Activated gamma-delta T cell treated with anti-CD3 and anti-CD28 coated beads, Interleukin-2, amount 50 U/mL, for 16 hours (primary cell): ENCODE measurements around the gene KCNN2.

Source experiments
- DNase-seq: peaks from one replicate; pipeline ENCODE4 v3.0.0-alpha.2; 2020; ENCODE audit warnings: low read depth

The KCNN2 gene

DNA sequence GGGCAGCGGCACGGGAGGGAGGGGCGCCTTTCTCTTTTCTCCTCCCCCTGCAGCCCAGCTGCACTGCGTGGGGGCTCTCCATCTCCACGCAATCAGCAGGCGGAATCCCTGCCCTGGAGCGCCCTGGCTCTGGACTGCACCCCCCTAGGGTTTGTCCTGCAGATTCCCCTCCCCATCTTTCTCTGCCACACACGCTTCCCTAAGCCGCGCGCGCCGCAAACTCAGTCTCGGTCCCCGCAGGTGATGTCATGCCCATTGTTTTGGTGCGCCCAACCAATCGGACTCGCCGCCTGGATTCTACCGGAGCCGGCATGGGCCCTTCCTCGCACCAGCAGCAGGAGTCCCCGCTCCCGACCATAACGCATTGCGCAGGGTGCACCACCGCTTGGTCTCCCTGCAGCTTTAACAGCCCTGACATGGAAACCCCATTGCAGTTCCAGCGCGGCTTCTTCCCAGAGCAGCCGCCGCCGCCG is at the start of gene KCNN2:
KCNN2 (plus strand) TSS at position 347 of the 473 bp plus-strand sequence; CDS start at position 417, 70 bp downstream.
- DNase-seq: no peak

DNA sequence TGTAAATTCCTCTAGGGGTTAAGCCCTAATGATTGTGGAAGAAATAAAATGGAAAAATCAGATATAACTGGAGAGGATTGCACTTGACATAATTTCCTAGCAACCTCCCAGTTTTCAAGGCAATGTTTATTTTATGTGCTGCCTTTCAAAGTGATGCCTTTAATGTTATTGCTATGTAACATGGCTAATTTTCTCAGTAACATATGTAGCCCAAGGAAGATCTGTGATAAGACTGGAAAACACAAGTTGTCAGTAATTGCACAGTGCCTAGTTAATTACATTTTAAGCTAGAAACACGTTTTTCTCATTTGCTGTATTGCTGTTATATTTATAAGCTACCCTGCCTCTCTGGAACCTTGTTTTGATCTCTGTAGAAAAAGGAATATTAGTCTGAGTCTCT is 49.2 kb upstream of the KCNN2 start:
- DNase-seq: no peak

DNA sequence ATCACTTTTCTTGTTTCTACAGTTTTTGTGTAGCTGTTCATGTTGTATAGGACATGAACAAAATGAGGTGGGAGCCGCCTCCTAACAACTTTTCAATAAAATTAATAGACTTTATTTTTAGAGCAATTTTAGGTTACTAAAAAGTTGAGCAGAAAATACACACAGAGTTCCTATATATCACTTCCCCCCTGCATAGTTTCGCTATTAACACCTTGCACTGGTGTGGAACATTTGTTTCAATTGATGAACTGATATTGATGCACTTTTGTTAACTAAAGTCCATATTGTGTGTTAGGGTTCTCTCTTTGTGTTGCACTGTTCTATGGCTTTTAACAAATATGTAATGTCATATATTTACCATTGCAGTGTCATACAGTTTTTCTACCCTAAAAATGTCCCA is 47.8 kb upstream of the KCNN2 start:
- DNase-seq: no peak

DNA sequence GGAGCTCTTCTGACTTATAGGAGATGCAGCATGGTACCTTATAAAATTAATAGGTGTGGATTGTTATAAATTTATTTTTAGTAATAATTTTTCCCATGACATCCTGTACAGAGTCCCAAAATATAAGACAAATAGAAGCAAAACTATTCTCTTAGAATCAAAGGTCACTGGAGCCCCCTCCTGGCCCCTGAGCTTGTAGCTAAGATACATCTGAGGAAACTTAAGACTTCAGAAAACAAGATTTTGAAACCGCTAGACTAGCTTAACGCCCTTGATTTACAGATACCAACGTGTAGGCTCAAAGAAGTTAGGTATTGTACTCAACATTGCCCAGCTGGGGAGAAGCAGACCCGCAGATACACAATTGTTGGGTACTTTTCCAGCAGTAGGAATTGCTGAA is 45.7 kb upstream of the KCNN2 start:
- DNase-seq: no peak

DNA sequence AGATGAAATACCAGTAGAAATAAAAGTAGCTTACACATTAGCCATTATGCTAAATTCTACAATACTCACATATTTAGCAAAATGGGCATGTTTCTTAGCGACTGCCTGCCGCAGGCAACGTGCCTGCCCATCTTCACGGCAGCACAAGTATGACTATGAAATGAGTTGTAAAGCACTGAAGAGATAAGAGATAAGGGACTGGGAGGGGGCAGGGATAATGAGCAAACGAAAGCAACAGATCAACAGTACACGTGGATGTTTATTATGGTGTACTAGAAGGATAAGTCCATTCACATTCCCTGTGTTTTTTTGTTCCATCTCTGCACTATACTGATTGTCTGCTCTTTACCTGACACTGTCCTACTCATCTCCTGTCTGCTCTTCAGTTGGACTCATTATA is 44.1 kb upstream of the KCNN2 start:
- DNase-seq: no peak

DNA sequence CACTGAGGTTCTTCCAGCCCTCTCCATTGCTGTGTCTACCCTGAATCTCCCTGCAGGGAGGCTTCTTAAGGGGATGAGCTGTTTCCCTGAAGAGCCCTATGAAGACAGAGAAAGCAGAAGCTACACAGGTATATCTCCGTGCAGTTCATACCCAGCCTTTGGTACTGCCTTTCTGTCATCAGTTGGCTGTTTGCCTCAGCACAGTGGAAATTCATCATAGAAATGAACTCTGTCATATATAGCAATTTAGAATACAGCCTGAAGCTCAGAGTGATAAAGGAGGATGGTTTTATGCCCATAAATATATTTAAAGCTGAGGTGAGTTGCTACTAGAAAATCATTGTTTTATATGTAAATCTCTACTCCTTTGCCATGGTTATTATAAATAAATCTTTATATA is 42.6 kb upstream of the KCNN2 start:
- DNase-seq: no peak

DNA sequence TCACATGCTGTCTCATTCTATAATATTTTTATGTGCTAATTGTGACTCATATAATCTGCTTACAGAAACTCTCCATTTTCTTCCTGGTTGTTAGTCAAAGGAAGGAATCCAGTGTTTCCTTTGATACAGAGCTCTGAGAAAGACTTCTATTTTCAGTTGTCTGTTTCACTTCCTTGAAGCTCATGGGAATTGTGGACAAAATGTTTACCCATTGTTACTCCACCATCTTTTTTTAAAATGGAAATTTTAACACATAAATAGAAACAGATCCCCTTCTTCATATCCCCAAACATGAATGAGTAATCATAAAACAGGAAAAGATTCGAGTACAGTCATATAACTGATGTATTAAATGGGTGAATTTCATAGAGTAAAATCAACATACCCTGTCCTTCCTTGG is 42.0 kb upstream of the KCNN2 start:
- DNase-seq: no peak

DNA sequence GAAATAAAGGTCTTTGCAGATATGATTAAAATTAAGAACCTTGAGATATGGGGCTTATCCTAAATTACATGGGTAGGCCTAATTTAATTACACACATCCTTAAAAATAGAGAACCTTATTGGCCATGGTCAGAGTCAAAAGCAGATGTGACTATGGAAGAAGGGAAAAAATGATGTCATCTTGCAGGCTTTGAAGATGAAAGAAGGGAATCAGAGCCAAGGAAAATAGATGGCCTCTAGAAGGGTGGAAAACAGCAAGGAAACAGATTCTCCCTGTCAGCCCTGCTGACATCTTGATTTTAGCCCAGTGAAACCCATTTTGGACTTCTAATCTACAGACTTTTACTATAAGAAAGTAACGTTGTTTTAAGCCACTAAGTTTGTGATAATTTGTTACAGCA is 37.6 kb upstream of the KCNN2 start:
- DNase-seq: no peak

DNA sequence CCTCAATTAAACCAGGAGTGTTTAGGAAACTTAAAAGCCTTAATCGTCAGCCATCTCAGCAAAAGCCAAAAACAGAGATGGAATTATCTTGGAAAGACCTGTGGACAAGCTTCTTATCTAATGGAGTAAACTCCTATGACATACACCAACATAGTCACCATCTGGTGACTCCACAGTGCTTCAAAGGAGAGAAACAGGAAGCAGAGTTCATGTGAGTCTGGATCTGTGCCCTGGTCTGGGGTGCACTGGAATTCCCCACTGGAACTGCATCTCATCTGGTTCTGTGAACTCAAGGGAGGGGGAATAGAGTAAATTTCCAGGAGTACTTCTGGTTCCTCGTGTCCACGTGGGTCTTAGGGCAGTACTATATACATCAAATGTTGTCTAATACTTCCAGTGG is 36.3 kb upstream of the KCNN2 start:
- no peak for DNase-seq

DNA sequence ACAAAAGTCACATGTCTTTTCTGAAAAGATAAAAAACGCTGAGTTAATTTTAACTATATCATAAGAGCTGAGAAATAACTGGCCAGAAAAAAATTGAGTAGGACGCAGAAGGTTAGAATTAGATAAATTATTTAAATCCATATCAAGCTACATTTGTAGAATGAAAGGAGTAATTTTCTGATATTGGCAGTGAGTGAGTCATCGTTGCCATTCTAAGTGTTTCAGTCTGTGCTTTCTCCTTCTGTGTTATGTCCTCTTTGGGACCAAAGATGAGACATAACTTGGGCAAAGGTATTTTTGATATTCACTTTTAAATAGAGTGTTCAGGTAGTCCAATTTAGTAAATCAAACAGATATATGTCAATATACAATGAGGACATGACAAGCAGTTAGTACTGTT is 34.4 kb upstream of the KCNN2 start:
- no peak for DNase-seq

DNA sequence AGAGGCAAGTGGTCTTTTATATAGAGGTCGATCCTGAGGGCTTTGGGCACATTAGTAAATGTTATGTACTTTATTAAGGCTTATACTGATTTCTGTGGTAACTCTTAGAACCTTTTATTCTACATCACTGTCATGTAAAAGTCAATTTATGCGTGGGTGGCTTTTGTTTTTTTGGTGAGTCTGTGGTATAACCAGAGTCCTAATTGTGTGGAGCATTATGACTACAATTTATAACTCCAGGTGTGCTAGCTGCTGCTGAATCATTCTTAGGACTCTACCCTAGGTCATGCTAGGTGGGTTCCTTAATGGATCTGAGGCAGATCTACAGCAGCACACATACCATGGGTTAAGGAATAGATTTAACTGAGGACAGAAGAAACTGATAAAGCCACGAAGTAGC is 33.9 kb upstream of the KCNN2 start:
- no peak for DNase-seq

DNA sequence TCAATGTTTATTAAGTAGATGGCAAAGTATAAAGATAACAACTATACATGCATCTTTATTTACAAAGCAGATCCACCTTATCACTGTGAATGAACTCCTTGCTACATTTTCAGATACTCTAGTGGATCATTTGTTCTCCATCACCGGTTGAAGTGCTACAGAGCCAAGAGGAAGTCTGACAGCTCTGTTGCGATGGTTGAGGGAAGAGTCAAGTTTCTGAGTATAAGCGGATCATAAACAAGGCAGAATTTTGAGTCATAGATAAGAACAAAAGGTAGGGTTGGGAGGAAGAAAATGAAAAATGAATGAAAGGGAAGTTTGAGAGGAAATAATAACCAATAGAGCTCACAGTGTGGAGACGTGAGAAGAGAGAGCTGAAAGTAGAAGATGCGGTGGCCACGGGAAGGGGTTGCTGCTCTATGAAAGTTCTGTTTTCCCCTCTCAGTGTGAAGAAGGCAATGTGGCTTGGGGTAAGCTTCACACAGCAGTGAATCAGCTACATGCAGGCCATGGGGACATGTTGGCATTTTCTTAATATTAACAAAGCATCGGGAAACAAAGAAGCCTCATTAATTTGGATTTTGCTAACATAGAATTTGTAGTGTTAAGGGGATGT is 30.8 kb upstream of the KCNN2 start:
- DNase-seq: no peak

DNA sequence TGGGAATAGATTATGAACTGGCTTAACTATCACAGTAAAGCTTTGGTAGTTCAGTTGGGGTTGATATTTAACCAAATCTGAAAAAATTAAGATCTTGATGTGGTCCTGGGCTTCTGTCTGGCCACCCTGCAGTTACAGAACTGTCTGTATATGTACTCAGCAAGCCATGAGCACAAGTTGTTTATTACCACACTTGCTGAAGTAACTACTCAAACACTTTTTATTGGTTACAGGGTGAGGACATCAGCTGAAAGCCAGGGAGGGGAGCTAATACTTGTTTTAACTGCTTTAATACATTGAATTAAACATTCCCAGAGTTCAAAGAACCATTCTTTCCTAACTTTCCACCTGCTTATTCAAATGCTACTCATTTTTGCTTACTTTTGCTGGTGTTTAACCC is 29.4 kb upstream of the KCNN2 start:
- no peak for DNase-seq

DNA sequence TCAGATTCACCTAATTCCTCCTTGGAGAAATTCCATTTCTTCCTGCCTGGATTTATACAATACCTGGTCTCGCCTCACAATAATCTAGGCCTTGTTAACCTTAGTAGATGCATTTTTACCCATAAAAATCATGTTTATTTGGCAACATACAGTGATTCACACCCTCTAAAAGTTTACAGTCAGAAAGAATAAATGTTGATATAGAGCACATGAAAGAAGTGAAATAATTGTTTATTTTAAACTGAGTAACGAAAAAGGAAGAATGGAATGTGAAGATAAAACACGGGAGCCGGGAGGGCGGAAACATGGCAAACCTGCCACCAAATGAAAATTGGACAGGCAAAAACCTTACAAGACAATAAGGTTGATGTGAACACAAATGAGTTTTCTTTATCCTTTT is 28.9 kb upstream of the KCNN2 start:
- DNase-seq: no peak

DNA sequence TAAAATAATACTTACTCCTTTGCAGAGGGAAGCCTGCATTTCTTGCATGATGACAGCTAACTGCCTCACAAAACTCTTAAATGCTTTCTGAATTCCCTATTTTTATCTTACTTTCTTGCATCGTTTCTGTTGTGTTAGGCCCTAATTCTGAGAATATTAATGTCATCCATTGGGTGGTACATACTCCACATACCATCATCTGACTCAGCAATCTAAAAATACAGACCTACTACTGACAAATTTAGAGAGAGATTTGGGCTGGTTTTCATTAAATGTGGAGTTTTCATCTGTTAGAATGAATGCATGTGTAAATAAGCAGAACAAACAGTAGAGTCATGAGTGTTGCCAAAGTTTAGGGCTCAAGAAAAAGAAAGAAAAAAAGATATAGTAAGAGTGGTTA is 26.5 kb upstream of the KCNN2 start:
- no peak for DNase-seq

DNA sequence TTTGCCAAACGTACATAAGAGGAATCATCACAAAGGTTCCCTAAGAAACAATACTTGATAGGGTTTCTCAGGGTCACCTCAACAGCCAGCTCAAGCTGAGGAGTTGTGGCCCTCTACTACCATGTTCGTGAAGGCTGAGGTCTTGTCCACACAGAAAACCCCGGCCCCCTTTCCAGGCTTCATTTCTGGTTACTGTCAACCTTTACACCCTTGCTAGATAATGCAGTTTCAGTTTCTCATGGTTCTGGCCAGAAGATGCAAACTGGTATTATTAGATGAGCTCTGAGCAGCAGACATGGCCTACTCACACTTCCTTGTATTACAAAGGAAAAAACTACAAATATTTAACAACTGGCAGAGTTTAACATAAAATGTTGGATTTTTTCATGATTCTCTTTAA is 22.8 kb upstream of the KCNN2 start:
- no peak for DNase-seq

DNA sequence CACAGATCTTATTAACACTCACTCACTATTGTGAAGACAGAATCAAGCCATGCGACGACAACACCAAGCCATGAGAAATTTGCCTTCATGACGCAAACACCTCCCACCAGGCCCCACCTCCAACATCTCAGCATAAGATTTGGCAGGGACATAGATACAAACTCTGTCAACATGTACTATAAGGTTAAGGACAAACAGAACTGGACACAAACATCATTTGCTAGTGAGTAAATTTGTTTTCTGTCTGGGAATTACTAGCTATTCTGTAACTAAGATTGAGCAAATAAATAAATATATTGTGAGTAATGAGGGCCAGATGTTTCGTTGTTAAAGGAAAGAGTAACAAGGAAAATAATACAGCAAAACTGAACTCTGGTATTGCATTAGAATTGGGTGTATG is 15.7 kb upstream of the KCNN2 start:
- DNase-seq: no peak

DNA sequence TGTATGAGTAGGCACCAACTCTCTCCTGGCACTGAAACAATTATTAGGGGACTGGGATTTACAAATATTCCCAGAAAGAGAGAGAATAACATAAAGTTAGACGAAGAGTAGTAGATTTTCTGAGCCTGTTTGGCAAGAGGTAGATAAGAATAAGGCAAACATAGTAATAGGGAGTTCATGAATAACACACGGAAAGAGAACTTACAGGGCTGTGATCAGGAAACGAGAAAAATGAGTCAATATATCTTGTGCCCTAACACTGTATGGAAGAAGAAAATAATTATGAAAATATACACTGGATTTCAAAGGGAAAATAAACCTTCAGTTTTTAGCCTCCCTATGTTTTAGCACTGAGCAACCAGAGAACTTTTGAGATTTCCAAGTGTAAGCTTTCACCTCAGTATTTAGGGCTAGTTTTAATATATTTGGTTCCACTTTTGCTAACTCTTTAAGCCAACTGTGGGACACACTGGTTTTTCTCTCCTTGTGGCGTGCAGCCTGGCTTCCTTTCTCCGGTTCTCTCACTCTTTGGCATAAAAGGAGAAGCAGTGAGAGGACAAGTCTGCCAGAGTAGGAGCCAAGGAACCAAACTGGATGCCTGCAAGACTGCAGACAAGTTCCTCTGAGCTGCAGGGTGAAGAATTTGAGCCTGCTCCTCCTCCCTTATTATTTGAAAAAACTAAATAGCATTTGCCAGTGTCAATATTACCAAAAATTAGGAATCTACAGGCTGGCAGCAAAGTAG is 6.6 kb upstream of the KCNN2 start:
- DNase-seq: no peak

DNA sequence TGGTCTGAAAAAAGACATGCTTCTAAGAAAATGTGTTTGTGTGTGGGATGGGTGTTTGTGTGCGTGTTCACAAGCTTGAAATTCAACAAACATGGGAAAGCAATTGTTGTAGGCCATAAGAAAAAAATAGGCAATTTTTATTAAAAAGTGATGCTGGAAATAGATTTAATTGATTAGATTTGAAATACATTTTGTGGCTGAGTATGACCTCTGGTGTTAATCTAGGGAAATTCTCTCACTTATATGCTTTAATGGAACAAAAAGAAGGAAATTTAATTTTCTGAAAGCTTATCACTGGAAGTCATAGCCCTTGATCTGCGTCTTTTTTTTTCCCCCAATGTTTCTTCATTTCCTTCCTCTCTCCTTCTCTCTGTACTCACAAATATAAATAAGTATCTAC is 3.5 kb upstream of the KCNN2 start:
- DNase-seq: no peak

DNA sequence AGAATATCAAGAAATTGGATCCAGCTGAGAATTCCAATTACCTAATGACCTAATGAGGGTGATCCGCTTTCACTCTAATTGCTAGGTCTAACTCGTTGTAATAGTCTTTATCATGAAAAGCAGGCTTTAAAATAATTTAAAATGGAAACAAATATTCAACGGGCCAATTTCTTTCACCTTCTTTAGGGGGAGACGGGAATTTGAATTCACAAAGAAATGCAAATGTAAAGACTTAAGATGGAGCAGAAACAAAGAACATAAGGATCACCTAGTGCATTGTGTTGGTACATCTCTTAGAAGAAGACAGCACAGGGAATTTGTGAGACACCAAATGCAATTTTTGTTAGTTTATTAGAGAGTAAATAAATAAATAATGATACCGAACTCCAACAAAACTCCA is 1.5 kb upstream of the KCNN2 start:
- DNase-seq: no peak

DNA sequence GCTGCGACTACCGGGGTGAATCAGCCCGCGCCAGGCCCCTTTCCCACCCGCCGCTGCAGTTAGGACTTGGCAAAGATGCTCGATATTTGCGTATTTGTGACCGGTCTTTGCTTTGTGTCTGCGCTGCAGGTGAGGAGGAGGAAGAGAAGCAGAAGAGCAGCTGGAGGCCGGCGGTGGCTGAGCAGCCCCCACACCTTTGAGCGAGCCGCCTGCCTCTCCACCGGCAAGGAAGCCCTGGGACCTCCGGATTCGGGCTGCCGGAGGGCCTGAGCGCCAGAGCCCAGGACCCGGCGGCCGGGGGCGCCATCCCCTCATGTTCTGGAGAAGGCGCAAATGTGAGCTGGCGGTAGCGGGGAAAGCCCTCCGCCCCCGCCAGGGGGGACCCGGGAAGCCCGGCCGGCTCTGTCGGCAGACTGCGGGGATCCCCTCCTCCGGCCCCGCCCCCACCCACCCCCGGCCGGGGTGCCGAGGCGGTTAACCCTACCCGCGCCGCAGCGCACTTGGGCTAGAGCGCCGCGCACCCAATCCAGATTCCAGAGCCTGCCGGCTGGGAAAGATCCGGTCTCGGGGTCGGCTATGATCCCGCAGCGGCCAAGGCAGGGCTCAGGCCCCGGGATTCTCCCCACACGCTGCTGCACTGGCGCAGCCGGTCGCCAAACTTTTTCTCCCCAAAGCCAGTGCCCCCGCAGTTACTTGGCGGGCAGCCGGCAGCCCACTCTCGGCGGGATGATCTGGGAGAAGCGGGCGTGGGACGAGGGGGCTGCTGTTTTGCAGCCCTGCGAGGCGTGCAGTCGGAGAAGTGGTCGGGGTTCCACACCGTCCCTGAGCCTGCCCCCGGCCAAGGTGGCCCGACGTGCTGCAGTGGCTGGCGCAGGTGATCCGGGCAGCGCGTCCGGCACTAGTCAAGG is 800 bp upstream of the KCNN2 start:
- DNase-seq: no peak

DNA sequence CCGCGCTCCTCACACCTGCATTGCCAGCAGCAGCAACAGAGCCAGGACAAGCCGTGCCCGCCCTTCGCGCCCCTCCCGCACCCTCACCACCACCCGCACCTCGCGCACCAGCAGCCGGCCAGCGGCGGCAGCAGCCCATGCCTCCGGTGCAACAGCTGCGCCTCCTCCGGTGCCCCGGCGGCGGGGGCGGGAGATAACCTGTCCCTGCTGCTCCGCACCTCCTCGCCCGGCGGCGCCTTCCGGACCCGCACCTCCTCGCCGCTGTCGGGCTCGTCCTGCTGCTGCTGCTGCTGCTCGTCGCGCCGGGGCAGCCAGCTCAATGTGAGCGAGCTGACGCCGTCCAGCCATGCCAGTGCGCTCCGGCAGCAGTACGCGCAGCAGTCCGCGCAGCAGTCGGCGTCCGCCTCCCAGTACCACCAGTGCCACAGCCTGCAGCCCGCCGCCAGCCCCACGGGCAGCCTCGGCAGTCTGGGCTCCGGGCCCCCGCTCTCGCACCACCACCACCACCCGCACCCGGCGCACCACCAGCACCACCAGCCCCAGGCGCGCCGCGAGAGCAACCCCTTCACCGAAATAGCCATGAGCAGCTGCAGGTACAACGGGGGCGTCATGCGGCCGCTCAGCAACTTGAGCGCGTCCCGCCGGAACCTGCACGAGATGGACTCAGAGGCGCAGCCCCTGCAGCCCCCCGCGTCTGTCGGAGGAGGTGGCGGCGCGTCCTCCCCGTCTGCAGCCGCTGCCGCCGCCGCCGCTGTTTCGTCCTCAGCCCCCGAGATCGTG is 517 bp downstream of the KCNN2 start:
- DNase-seq: no peak
